Ovary (tissue), 9 donors: ENCODE results near the gene PRDM16. TPM values are rescaled to one million over a fixed set of nuclear protein-coding genes. Genes with fewer than 3 reads are reported as not detected.

Source experiments
- DNase-seq, 5 donors: peaks; one replicate each; pipeline ENCODE4 v3.0.0-alpha.2; 2019 to 2020
- H3K27ac ChIP-seq, 2 donors: fragments of 200-600 bp; one replicate each; pipeline versions ENCODE4 v1.5.1 to v1.8.0; 2019 to 2022
- H3K27me3 ChIP-seq: fragments of 200-600 bp; one replicate; pipeline ENCODE4 v1.8.0; 2022
- H3K36me3 ChIP-seq: fragments of 200-600 bp; sonication (generic); one replicate; pipeline ENCODE4 v1.5.1; 2019
- H3K4me1 ChIP-seq: one replicate; pipeline ENCODE4 v1.8.1; 2013; ENCODE audit warnings: mild to moderate bottlenecking, moderate library complexity; ENCODE audit not compliant: insufficient read depth
- H3K4me3 ChIP-seq: fragments of 200-600 bp; sonication (generic); one replicate; pipeline ENCODE4 v1.5.1; 2017
- H3K9me3 ChIP-seq, 2 donors: fragments of 200-600 bp in 1 of 2; sonication (generic) in 1 of 2; one replicate each; pipeline versions ENCODE4 v1.5.1 to v1.8.1; 2013 to 2019; ENCODE audit warnings: mild to moderate bottlenecking in 1 of 2, moderate library complexity in 1 of 2
- CTCF ChIP-seq, 3 donors: fragments of 450-650 bp in 2 of 3; fragments of 200-600 bp in 1 of 3; IDR thresholded peaks; one replicate each; pipeline versions ENCODE4 v1.5.1 to v1.8.0; 2016 to 2022; ENCODE audit warnings: antibody characterized with exemption in 3 of 3, mild to moderate bottlenecking in 1 of 3
- EP300 ChIP-seq: sonication (generic); formaldehyde crosslinking; IDR thresholded peaks from one replicate; pipeline ENCODE4 v1.6.1; 2017; ENCODE audit warnings: antibody characterized with exemption
- POLR2A ChIP-seq: fragments of 450-650 bp; IDR thresholded peaks from one replicate; pipeline ENCODE4 v1.6.1; 2017; ENCODE audit warnings: antibody characterized with exemption, mild to moderate bottlenecking, moderate library complexity
- WGBS, 3 donors: extraction: QIAGEN DNeasy Blood & Tissue Kit in 1 of 3; methylation state at CpG; one replicate each; pipeline versions ENCODE4 v1.1.5 to v1.1.7; 2013 to 2017; 5-methylcytosine and 5-hydroxymethylcytosine counted together
- intact Hi-C, 4 donors: fragments of 100-400 bp; cut with DNase I; formaldehyde crosslinking; loops; one replicate each; pipeline versions ENCODE4 v1.11.0 to v1.15.1; 2022 to 2023
- polyA plus RNA-seq, 2 donors: library from polyadenylated mRNA; stranded (reverse); fragments of 200-250 nt in 1 of 2; fragments of 350-450 nt in 1 of 2; fragmentation: Illumina TruSeq in 1 of 2; extraction: RNeasy Lipid Tissue Mini Kit (QIAGEN cat#74804) in 1 of 2; gene quantifications; one replicate each; pipeline ENCODE4 v1.2.3, GENCODE V29; 2013 to 2014
- total RNA-seq, 7 donors: library from RNA; depleted of rRNA in 2 of 7; stranded (reverse); fragments of >200 nt in 2 of 7; fragmentation: NEBNext Ultra II Directional in 3 of 7; extraction: Animal tissue kit (Norgen Biotek cat#: 25700) in 3 of 7; gene quantifications; one replicate each; pipeline versions ENCODE4 v1.1.0 to v1.2.4, GENCODE V29; 2016 to 2023
- donor health status: DM: no; HTN: no; CAD: no; lungs with moderate emphysema.
- donor health status: DM: no; HTN: no; CAD: no.
- donor health status: Bipolar disorder and iron deficiency.
- donor health status: DM: yes; HTN: yes; CAD: no.
- donor health status: DM: no; HTN: no; CAD: no.
- donor health status: DM: yes; HTN: yes; CAD: no.

The PRDM16 gene
- total and polyA plus RNA-seq, 9 donors, result 1.1 to 17.3 (median 3.9) TPM

DNA sequence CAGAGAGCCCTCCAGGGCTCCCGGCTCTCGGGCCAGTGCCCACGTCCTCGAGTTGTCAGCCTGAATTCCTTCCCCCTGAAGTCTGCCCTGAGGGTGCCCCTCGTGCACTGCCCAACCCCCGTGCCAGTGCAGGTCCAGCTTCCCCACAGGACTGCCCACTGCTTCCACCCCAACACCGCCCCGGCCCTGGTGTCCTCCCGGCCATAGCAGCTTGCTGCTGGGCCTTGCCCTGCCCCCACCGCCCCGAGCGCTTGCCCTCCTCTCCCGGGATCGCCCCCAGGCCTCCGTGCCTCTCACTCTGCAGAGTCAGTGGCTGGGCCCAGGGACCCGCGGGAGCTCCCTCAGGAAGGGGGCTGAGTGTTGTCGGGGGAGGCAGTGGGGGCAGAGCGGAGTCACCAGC is 361.4 kb downstream of the PRDM16 start:
- WGBS, 3 donors, result 80 to 87% (median 81%) methylated on average over 17 to 19 of the region's 19 CpGs
- H3K9me3 ChIP-seq, result no peaks in the 10 kb centered on the region
- no peak overlapping the region for H3K4me3 ChIP-seq
- no peaks in the 10 kb centered on the region for H3K27me3 ChIP-seq
- intact Hi-C loops, result no loop called here
- H3K36me3 ChIP-seq, result no peaks in the 10 kb centered on the region
- TF ChIP-seq EP300 (no peak), POLR2A (no peak), CTCF (IDR thresholded peaks at IDR 0.05) (no peak)
- DNase-seq, result no peak
- H3K27ac ChIP-seq, result no peak overlapping the region
- H3K4me1 ChIP-seq, result no peaks in the 10 kb centered on the region

DNA sequence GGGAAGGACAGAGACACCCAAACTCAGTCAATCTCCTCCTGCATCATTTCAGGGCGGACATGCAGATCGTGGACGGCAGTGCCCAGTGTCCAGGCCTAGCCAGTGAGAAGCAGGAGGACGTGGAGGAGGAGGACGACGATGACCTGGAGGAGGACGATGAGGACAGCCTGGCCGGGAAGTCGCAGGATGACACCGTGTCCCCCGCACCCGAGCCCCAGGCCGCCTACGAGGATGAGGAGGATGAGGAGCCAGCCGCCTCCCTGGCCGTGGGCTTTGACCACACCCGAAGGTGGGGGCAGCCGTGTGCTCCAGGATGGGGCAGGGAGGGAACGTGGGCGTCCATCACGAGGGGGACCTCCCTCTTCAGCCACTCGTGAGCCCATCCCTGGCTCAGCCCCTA is 361.8 kb downstream of the PRDM16 start:
- H3K9me3 ChIP-seq, result no peaks in the 10 kb centered on the region
- intact Hi-C loops, result no loop called here
- no peak overlapping the region for H3K4me3 ChIP-seq
- no peaks in the 10 kb centered on the region for H3K27me3 ChIP-seq
- no peaks in the 10 kb centered on the region for H3K4me1 ChIP-seq
- DNase-seq, result no peak
- WGBS, 3 donors, result 79 to 82% (median 81%) methylated on average over 22 of the region's 22 CpGs
- TF ChIP-seq POLR2A (no peak), CTCF (IDR thresholded peaks at IDR 0.05) (no peak), EP300 (no peak)
- no peaks in the 10 kb centered on the region for H3K36me3 ChIP-seq
- no peak overlapping the region for H3K27ac ChIP-seq

DNA sequence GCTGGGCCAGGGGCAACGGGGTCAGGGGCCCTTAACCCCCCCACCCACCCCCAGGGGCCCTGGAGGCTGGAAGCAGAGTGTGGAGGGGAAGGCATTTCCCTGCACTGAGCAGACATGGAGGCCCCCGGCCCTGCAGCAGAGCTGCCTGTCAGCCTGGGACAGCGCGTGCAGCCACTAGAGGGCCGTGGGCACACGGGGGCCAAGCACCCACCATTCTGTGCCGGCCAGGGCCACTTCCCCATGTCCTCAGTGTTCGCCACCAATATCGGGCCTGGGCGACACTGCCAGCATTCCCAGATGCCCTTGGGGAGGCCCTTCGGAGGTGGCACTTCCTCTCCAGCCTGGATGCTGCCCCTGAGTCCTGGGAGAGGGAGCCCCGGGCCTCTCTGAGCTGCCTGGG is 362.3 kb downstream of the PRDM16 start:
- Histone ChIP-seq H3K4me3 (no peak overlapping the region), H3K9me3 (no peaks in the 10 kb centered on the region), H3K27me3 (no peaks in the 10 kb centered on the region), H3K4me1 (no peaks in the 10 kb centered on the region), H3K36me3 (no peaks in the 10 kb centered on the region), H3K27ac (no peak overlapping the region)
- WGBS, 3 donors, result 46 to 80% (median 67%) methylated on average over 1 to 12 of the region's 12 CpGs
- no peak for DNase-seq
- intact Hi-C loops, result no loop called here
- TF ChIP-seq CTCF (IDR thresholded peaks at IDR 0.05) (no peak), POLR2A (no peak), EP300 (no peak)

GRCh38 chr1:3431686-3432085 is 362.7 kb downstream of the PRDM16 start:
- Histone ChIP-seq H3K4me1 (no peaks in the 10 kb centered on the region), H3K9me3 (no peaks in the 10 kb centered on the region), H3K4me3 (no peak overlapping the region), H3K36me3 (no peaks in the 10 kb centered on the region), H3K27me3 (no peaks in the 10 kb centered on the region), H3K27ac (no peak overlapping the region)
- no peak for TF ChIP-seq CTCF (IDR thresholded peaks at IDR 0.05)
- no peak for TF ChIP-seq EP300
- TF ChIP-seq POLR2A, result no peak
- intact Hi-C loops, result no loop called here
- no peak for DNase-seq
- WGBS, 3 donors, result 81 to 90% (median 85%) methylated on average over 17 of the region's 17 CpGs

GRCh38 chr1:3432306-3432705 is 363.3 kb downstream of the PRDM16 start:
- WGBS, 3 donors, result 49 to 57% (median 53%) methylated on average over 15 of the region's 15 CpGs
- TF ChIP-seq POLR2A (no peak), EP300 (no peak), CTCF (IDR thresholded peaks at IDR 0.05) (no peak)
- H3K27ac ChIP-seq, result no peak overlapping the region
- DNase-seq, result no peak
- H3K36me3 ChIP-seq, result no peaks in the 10 kb centered on the region
- no peaks in the 10 kb centered on the region for H3K9me3 ChIP-seq
- intact Hi-C loops, result no loop called here
- H3K27me3 ChIP-seq, result no peaks in the 10 kb centered on the region
- H3K4me1 ChIP-seq, result no peaks in the 10 kb centered on the region
- no peak overlapping the region for H3K4me3 ChIP-seq
